ENCODE results near the gene DCTN2. TPM values are rescaled to one million over a fixed set of nuclear protein-coding genes. Genes with fewer than 3 reads are reported as not detected.
A peak's percentile ranks its signal among the peaks of the same experiment; 100 is the strongest.
"Not testable (repeated sequence)": the region's sequence is repeated elsewhere in the genome, so short reads cannot be mapped to it uniquely, and the experiment has no call there.

DCTN2 gene
- total RNA-seq, 1 donor from 2014 or later: 107 TPM

GRCh38 chr12:57497223-57498131 is 49.5 kb downstream of the DCTN2 start:
- Mint-ChIP-seq H3K4me3 (ENCODE audit: unreplicated experiment) (peak overlapping the region; percentile 36), H3K36me3 (ENCODE audit: low read depth, unreplicated experiment) (peaks cover 42% of the 10 kb centered on the region), H3K27me3 (ENCODE audit: low read depth, unreplicated experiment) (no peaks in the 10 kb centered on the region), H3K9me3 (ENCODE audit: unreplicated experiment) (no peaks in the 10 kb centered on the region), H3K4me1 (ENCODE audit: low read depth, unreplicated experiment) (peaks cover 11% of the 10 kb centered on the region), H3K27ac (ENCODE audit: unreplicated experiment) (peak overlapping the region; percentile 45)
- Histone ChIP-seq H3K27me3 (ENCODE audit: insufficient read depth, low read length) (no peaks in the 10 kb centered on the region), H2AFZ (ENCODE audit: low read depth, low read length) (no peak overlapping the region), H3K4me3 (ENCODE audit: insufficient read depth, low read depth, low read length) (no peak overlapping the region), H3K27ac (ENCODE audit: low read depth, low read length) (no peak overlapping the region), H3K36me3 (ENCODE audit: insufficient read depth, low read length) (peaks cover 46% of the 10 kb centered on the region), H3K9ac (ENCODE audit: low read length) (no peak overlapping the region), H3K4me2 (ENCODE audit: low read length) (no peak overlapping the region), H3K9me3 (ENCODE audit: insufficient read depth, low read depth, low read length) (no peaks in the 10 kb centered on the region), H4K20me1 (ENCODE audit: insufficient read depth, low read length) (peaks cover 24% of the 10 kb centered on the region), H3K4me1 (ENCODE audit: insufficient read depth, low read length) (no peaks in the 10 kb centered on the region), H3K79me2 (ENCODE audit: insufficient read depth, low read length) (peaks cover 8% of the 10 kb centered on the region)
- DNase-seq (ENCODE audit: low read depth) (no peak), FAIRE-seq (no peak)
- no peak for TF ChIP-seq EZH2 (IDR thresholded peaks at IDR 0.05; ENCODE audit: insufficient read depth, low read length)
- no peak for TF ChIP-seq CTCF (IDR thresholded peaks at IDR 0.05; ENCODE audit: insufficient read depth, low read depth, low read length)

- no peak for FAIRE-seq
- Mint-ChIP-seq H3K4me1 (ENCODE audit: low read depth, unreplicated experiment) (peaks cover 11% of the 10 kb centered on the region), H3K4me3 (ENCODE audit: unreplicated experiment) (peak overlapping the region; percentile 18), H3K27ac (ENCODE audit: unreplicated experiment) (peak overlapping the region; percentile 45), H3K36me3 (ENCODE audit: low read depth, unreplicated experiment) (peaks cover 38% of the 10 kb centered on the region), H3K27me3 (ENCODE audit: low read depth, unreplicated experiment) (no peaks in the 10 kb centered on the region), H3K9me3 (ENCODE audit: unreplicated experiment) (no peaks in the 10 kb centered on the region)
- no peaks in the 10 kb centered on the region for H3K27me3 ChIP-seq (ENCODE audit: insufficient read depth, low read length)
- peaks cover 24% of the 10 kb centered on the region for H4K20me1 ChIP-seq (ENCODE audit: insufficient read depth, low read length)
- no peak for DNase-seq (ENCODE audit: low read depth)
- H3K27ac ChIP-seq (ENCODE audit: low read depth, low read length): no peak overlapping the region
- no peaks in the 10 kb centered on the region for H3K4me1 ChIP-seq (ENCODE audit: insufficient read depth, low read length)
- no peak overlapping the region for H2AFZ ChIP-seq (ENCODE audit: low read depth, low read length)
- H3K9me3 ChIP-seq (ENCODE audit: insufficient read depth, low read depth, low read length): no peaks in the 10 kb centered on the region
- no peak overlapping the region for H3K4me3 ChIP-seq (ENCODE audit: insufficient read depth, low read depth, low read length)
- no peak overlapping the region for H3K9ac ChIP-seq (ENCODE audit: low read length)
- H3K79me2 ChIP-seq (ENCODE audit: insufficient read depth, low read length): peaks cover 8% of the 10 kb centered on the region
- H3K4me2 ChIP-seq (ENCODE audit: low read length): no peak overlapping the region
- TF ChIP-seq CTCF (IDR thresholded peaks at IDR 0.05; ENCODE audit: insufficient read depth, low read depth, low read length) (no peak), EZH2 (IDR thresholded peaks at IDR 0.05; ENCODE audit: insufficient read depth, low read length) (no peak)
- H3K36me3 ChIP-seq (ENCODE audit: insufficient read depth, low read length): peaks cover 42% of the 10 kb centered on the region
These were observed 50.2 kb downstream of the DCTN2 start for GRCh38 chr12:57496822-57497221.

GRCh38 chr12:57495051-57495701 is 51.8 kb downstream of the DCTN2 start:
- DNase-seq (ENCODE audit: low read depth); H3K4me1 ChIP-seq (ENCODE audit: insufficient read depth, low read length); H3K9ac ChIP-seq (ENCODE audit: low read length); H2AFZ ChIP-seq (ENCODE audit: low read depth, low read length); H3K4me3 ChIP-seq (ENCODE audit: insufficient read depth, low read depth, low read length); H3K4me3 Mint-ChIP-seq (ENCODE audit: unreplicated experiment); FAIRE-seq; H3K27me3 Mint-ChIP-seq (ENCODE audit: low read depth, unreplicated experiment); H3K27ac ChIP-seq (ENCODE audit: low read depth, low read length); H3K9me3 Mint-ChIP-seq (ENCODE audit: unreplicated experiment); H3K27me3 ChIP-seq (ENCODE audit: insufficient read depth, low read length); H3K9me3 ChIP-seq (ENCODE audit: insufficient read depth, low read depth, low read length); H3K27ac Mint-ChIP-seq (ENCODE audit: unreplicated experiment); H3K4me2 ChIP-seq (ENCODE audit: low read length): not testable (repeated sequence)
- Mint-ChIP-seq H3K4me1 (ENCODE audit: low read depth, unreplicated experiment) (peaks cover 16% of the 10 kb centered on the region), H3K36me3 (ENCODE audit: low read depth, unreplicated experiment) (peaks cover 32% of the 10 kb centered on the region)
- peaks cover 44% of the 10 kb centered on the region for H3K36me3 ChIP-seq (ENCODE audit: insufficient read depth, low read length)
- peaks cover 36% of the 10 kb centered on the region for H4K20me1 ChIP-seq (ENCODE audit: insufficient read depth, low read length)
- peaks cover 16% of the 10 kb centered on the region for H3K79me2 ChIP-seq (ENCODE audit: insufficient read depth, low read length)

Data from astrocyte (in vitro differentiated cells and primary cell).